Measurements from ENCODE around the gene ADIPOR2. TPM values are rescaled to one million over a fixed set of nuclear protein-coding genes. Genes with fewer than 3 reads are reported as not detected.
"Not testable (repeated sequence)": the region's sequence is repeated elsewhere in the genome, so short reads cannot be mapped to it uniquely, and the experiment has no call there.

ADIPOR2 gene
- total RNA-seq, 1 experiment from 2014 or later, result 26.3 TPM

DNA sequence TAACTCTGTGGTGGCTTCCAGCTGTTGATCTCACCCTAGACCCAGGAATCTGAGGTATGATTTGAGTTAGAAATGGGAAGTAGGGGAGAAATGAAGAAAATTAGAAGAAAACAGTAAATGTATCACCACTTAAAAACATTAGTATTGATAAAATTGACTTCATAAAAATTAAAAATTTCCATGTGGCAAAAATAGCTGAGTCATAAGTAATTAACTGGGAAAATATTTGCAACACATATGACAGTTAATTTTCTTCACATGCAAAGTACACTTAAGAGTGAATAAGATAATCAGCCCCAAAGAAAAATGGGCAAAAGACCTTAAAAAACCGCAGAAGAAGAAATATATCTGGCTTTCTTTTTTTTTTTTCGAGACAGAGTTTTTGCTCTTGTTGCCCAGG, 25.5 kb upstream of the ADIPOR2 start:
- DNase-seq (ENCODE audit: low read depth), result no peak

GRCh38 chr12:1666215-1666614, 24.7 kb upstream of the ADIPOR2 start:
- DNase-seq (ENCODE audit: low read depth), result no peak

DNA sequence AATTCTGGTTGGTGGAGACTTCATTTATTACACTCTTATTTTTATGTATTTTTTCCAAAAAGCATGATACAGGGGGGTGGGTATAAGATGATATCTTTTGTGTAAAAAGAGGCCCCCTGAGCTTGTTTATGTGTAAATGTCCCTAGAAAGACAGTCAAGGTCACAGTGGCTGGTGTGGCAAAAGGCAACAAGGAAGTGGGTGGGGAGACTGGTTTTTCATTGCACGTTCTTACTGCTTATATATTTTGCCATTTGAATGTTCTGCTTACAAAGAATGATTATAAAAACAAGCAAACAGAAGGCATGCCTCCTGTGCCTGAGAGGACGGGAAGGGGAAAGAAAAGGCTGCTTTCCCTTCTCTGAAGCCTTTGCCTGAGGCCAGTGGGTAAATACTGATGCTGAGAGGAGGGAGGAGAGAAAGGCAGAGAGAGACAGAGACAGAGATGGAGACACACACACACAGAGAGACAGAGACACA, 24.1 kb upstream of the ADIPOR2 start:
- DNase-seq (ENCODE audit: low read depth), result no peak

- peak; percentile 27 for DNase-seq (ENCODE audit: low read depth)
Measured at GRCh38 chr12:1668833-1669543, 21.9 kb upstream of the ADIPOR2 start.

GRCh38 chr12:1670358-1671268, 20.3 kb upstream of the ADIPOR2 start:
- no peak for DNase-seq (ENCODE audit: low read depth)

GRCh38 chr12:1676043-1676442, 14.8 kb upstream of the ADIPOR2 start:
- no peak for DNase-seq (ENCODE audit: low read depth)

GRCh38 chr12:1680804-1681492, 9.9 kb upstream of the ADIPOR2 start:
- DNase-seq (ENCODE audit: low read depth), result peak; percentile 15

GRCh38 chr12:1681493-1681807, 9.4 kb upstream of the ADIPOR2 start:
- no peak for DNase-seq (ENCODE audit: low read depth)

DNA sequence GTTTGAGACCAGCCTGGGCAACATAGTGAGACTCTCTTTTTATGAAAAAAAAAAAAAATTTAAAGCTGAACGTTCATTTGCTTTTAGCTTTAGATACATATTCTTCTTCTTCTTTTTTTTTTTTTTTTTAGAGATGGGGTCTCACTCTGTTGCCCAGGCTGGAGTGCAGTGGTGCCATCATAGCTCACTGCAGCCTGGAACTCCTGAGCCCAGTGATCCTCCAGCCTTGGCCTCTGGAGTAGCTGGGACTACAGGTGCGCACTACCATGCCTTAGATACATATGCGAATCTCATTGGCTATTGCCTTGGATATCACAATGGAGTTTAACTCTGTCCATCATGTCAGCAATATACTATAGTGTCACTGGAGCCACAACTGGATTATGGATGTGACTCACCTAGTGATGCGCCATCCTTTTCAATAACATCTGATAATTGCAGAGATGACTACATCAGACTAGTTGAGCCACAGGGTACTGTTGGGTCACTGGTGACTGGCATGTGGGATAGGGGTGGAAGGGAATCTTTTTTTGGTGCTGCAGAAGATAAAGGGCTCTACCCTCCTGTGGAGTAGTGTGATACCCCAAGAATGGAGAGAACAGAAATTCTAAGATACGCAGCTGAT, 2.7 kb upstream of the ADIPOR2 start:
- peak; percentile 24 for DNase-seq (ENCODE audit: low read depth)

DNA sequence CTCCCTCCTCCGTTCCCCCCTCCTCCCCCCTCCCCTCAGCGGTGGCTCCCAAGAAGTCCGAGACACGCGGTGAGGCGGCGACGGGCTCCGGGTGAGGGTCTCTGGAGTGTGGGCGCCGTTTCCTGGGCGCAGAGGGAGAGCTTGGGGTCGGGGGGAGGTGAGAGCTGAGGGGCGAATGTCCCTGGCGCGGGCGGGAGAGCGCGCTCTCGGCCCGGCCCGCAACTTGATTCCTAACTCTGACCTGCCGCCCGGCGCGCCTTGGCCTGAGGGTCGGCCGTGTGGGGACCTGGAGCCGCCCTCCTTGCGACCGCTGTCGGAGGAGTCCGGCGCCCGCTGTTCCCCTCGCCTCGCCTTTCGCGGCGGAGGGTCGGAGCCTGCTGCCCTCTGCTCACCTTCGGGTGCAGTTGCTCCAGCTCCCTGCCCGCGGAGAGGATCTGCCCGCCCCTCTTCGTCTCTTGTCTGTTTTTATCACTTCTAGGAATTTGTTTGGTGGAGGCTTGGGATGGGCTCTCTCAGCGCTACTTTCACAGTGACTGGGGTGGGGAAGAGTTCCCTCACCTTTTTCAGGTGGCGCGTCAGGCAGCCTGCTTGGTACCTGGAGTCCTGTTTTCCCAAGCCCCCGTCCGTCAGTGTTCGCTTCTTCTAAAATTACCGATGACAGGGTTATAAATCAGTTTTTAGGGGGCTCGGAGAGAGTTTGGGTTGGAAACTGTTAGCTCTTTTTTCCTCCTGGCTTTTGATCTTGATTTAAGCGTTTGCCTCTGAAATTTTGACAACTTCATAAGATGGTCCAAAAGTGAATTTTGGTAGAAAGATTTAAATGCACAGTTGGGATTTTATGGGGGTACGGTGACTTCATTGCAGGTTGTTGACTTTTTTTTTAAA, 495 bp downstream of the ADIPOR2 start:
- DNase-seq (ENCODE audit: low read depth), result peak; percentile 34

DNA sequence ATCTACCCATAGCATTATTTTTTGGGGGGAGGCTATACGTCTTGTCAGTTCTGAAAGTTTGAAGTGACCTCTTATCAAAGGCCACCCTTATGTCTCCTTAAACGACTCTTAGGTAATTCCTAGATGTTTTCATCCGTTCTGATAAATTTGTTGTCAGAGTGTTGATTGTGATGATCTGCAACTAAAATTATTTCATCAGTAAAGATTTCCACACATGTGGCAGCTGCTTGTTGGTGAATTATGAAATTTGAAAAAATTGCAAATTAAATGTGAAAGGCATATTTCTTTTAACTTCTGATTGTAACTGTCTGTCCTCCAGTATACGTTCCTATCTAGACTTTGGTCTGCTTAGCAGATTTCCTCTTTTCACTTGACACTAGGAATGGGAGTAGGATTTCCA, 1.4 kb downstream of the ADIPOR2 start:
- no peak for DNase-seq (ENCODE audit: low read depth)

- DNase-seq (ENCODE audit: low read depth), result no peak
Measured at GRCh38 chr12:1692895-1693610, 2.2 kb downstream of the ADIPOR2 start.

- not testable (repeated sequence) for DNase-seq (ENCODE audit: low read depth)
Measured at GRCh38 chr12:1695097-1695496, 4.2 kb downstream of the ADIPOR2 start.

- DNase-seq (ENCODE audit: low read depth), result peak; percentile 12
Measured at GRCh38 chr12:1695886-1696670, 5.2 kb downstream of the ADIPOR2 start.

GRCh38 chr12:1696800-1697199, 5.9 kb downstream of the ADIPOR2 start:
- no peak for DNase-seq (ENCODE audit: low read depth)

DNA sequence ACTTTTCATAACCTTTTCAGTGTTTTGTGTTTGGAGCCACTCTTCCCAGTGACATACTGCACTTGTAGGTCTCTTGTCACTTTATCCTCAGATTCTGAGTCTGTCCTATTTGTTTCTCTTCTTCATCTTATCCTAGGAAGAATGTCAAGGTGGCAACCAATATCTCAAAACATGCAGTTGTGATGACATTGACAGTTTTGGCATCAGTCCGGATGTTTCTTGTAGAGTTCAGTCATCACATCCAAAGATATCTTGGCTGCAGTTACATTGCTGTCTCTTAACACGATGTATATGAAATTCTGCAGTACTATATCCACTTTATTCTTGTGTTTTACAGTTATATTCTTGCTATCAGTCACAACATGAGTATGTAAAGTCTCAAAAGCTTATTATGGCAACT, 6.4 kb downstream of the ADIPOR2 start:
- no peak for DNase-seq (ENCODE audit: low read depth)

DNA sequence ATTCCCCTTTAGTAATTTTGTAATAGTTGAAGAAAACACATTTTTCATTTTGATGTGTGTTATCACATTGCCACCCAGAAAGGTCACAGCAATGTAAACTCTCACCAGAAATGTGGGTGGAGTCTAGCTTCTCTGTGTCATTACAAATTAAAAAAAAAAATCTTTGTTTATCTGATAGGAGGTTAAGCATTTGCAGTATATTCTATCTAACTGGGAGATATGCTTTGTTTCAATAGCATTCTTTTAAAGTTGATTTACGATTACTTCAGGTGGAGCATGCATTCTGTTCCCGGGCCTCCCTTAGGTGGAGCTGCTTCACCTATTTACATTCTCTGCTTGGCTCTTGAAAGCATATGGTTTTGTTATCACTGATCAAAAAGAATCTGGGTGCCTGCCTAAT, 7.8 kb downstream of the ADIPOR2 start:
- no peak for DNase-seq (ENCODE audit: low read depth)

DNA sequence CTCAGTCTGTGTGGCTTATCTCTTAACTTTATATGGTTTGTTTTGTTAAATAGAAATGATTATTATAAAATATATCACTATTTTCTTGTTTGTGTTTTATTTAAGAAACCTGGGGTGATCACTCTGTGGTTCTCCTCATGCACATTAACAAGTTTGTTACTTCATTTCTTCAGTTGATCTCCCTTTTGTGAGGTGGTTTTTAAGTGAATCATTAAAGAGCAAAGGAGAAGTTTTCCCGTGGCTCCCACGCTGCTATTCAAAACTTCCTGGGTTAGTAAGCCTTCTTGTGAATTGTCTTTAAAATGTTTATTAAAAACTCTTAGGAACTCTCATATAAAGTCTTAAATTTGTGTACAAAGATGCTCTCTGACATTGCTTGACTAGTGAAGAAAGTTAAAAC, 11.8 kb downstream of the ADIPOR2 start:
- DNase-seq (ENCODE audit: low read depth), result no peak
